Liver (tissue), 9 donors: Measurements from ENCODE around the gene CDPF1. TPM values are rescaled to one million over a fixed set of nuclear protein-coding genes. Genes with fewer than 3 reads are reported as not detected.

Experiments
- DNase-seq: peaks from one replicate; pipeline ENCODE4 v3.0.0-alpha.2; 2017; ENCODE audit warnings: low spot score
- H3K27ac ChIP-seq, 2 donors: one replicate each; pipeline ENCODE4 v1.7.0; 2013; ENCODE audit warnings: inconsistent platforms in 2 of 2, low read length in 2 of 2, control low read depth in 1 of 2, low read depth in 1 of 2, mild to moderate bottlenecking in 1 of 2
- H3K27me3 ChIP-seq, 4 donors: one replicate each; pipeline versions ENCODE4 v1.6.1 to v1.7.0; 2013; ENCODE audit warnings: low read length in 3 of 4, inconsistent platforms in 1 of 4, mild to moderate bottlenecking in 1 of 4, moderate library complexity in 1 of 4; ENCODE audit not compliant: control insufficient read depth in 4 of 4, insufficient read depth in 4 of 4
- H3K36me3 ChIP-seq, 4 donors: one replicate each; pipeline versions ENCODE4 v1.6.1 to v1.7.0; 2013; ENCODE audit warnings: low read length in 3 of 4, mild to moderate bottlenecking in 3 of 4, low read depth in 1 of 4, moderate library complexity in 1 of 4; ENCODE audit not compliant: control insufficient read depth in 4 of 4, insufficient read depth in 3 of 4
- H3K4me1 ChIP-seq, 4 donors: one replicate each; pipeline versions ENCODE4 v1.6.1 to v1.7.0; 2013; ENCODE audit warnings: low read length in 3 of 4, mild to moderate bottlenecking in 3 of 4, moderate library complexity in 1 of 4; ENCODE audit not compliant: control insufficient read depth in 4 of 4, insufficient read depth in 4 of 4
- H3K4me3 ChIP-seq, 3 donors: one replicate each; pipeline versions ENCODE4 v1.6.1 to v1.7.0; 2013; ENCODE audit warnings: low read length in 3 of 3, control low read depth in 1 of 3, low read depth in 1 of 3, mild to moderate bottlenecking in 1 of 3
- H3K9ac ChIP-seq, 2 donors: one replicate each; pipeline ENCODE4 v1.7.0; 2013; ENCODE audit warnings: low read length in 2 of 2, mild to moderate bottlenecking in 2 of 2, moderate library complexity in 2 of 2, control low read depth in 1 of 2, low read depth in 1 of 2
- H3K9me3 ChIP-seq, 4 donors: one replicate each; pipeline versions ENCODE4 v1.6.1 to v1.7.0; 2013; ENCODE audit warnings: low read length in 3 of 4; ENCODE audit not compliant: control insufficient read depth in 4 of 4
- ATF3 ChIP-seq: IDR thresholded peaks from 2 replicates; pipeline ENCODE4 v1.6.1; 2016; ENCODE audit warnings: antibody characterized with exemption
- CTCF ChIP-seq: fragments of 150-350 bp; IDR thresholded peaks from 2 replicates; pipeline ENCODE4 v1.5.1; 2017; ENCODE audit warnings: improper control_type of control experiment, low read depth, low read length; ENCODE audit not compliant: missing input control
- EGR1 ChIP-seq, 2 donors: IDR thresholded peaks; 2 replicates each; pipeline ENCODE4 v1.6.1; 2016 to 2018; ENCODE audit warnings: antibody characterized with exemption in 2 of 2, low read depth in 2 of 2
- FOXA1 ChIP-seq: IDR thresholded peaks from 2 replicates; pipeline ENCODE4 v1.6.1; 2016; ENCODE audit warnings: antibody characterized with exemption
- FOXA2 ChIP-seq: IDR thresholded peaks from 2 replicates; pipeline ENCODE4 v1.6.1; 2016; ENCODE audit warnings: antibody characterized with exemption
- GABPA ChIP-seq, 2 donors: IDR thresholded peaks in 1 of 2; conservative IDR thresholded peaks in 1 of 2; 2 replicates each; pipeline ENCODE4 v1.6.1; 2016; ENCODE audit warnings: antibody characterized with exemption in 2 of 2, mild to moderate bottlenecking in 1 of 2, moderate library complexity in 1 of 2
- HNF4A ChIP-seq, 2 donors: conservative IDR thresholded peaks; 2 replicates each; pipeline ENCODE4 v1.6.1; 2016; ENCODE audit warnings: antibody characterized with exemption in 2 of 2, mild to moderate bottlenecking in 2 of 2
- HNF4G ChIP-seq: IDR thresholded peaks from 2 replicates; pipeline ENCODE4 v1.6.1; 2016; ENCODE audit warnings: antibody characterized with exemption
- JUND ChIP-seq, 2 donors: IDR thresholded peaks; 2 replicates each; pipeline ENCODE4 v1.6.1; 2016; ENCODE audit warnings: antibody characterized with exemption in 2 of 2
- MAX ChIP-seq: IDR thresholded peaks from 2 replicates; pipeline ENCODE4 v1.6.1; 2016; ENCODE audit warnings: antibody characterized with exemption
- NR2F2 ChIP-seq: IDR thresholded peaks from 2 replicates; pipeline ENCODE4 v1.6.1; 2016; ENCODE audit warnings: antibody characterized with exemption
- RAD21 ChIP-seq, 2 donors: IDR thresholded peaks; 2 replicates each; pipeline ENCODE4 v1.6.1; 2016; ENCODE audit warnings: antibody characterized with exemption in 2 of 2, mild to moderate bottlenecking in 2 of 2
- REST ChIP-seq: IDR thresholded peaks from 2 replicates; pipeline ENCODE4 v1.6.1; 2016; ENCODE audit warnings: antibody characterized with exemption, mild to moderate bottlenecking
- SP1 ChIP-seq: IDR thresholded peaks from 2 replicates; pipeline ENCODE4 v1.6.1; 2018; ENCODE audit warnings: antibody characterized with exemption, mild to moderate bottlenecking
- TAF1 ChIP-seq: conservative IDR thresholded peaks from 2 replicates; pipeline ENCODE4 v1.6.1; 2016; ENCODE audit warnings: antibody characterized with exemption, mild to moderate bottlenecking
- YY1 ChIP-seq: IDR thresholded peaks from 2 replicates; pipeline ENCODE4 v1.6.1; 2016; ENCODE audit warnings: antibody characterized with exemption, mild to moderate bottlenecking
- ZBTB33 ChIP-seq: IDR thresholded peaks from 2 replicates; pipeline ENCODE4 v1.6.1; 2016; ENCODE audit warnings: antibody characterized with exemption
- WGBS: extraction: QIAGEN DNeasy Blood & Tissue Kit; methylation state at CpG from one replicate; pipeline ENCODE4 v1.1.7; 2013; 5-methylcytosine and 5-hydroxymethylcytosine counted together
- polyA plus RNA-seq, 2 donors: library from polyadenylated mRNA; stranded (reverse) in 1 of 2; unstranded in 1 of 2; fragments of 200-250 nt in 1 of 2; fragments of >200 nt in 1 of 2; fragmentation: Nextera tagmentation in 1 of 2; extraction: Ambion mirVana in 1 of 2; gene quantifications; one replicate each; pipeline versions ENCODE4 v1.2.1 to v1.2.3, GENCODE V29; 2013 to 2015
- total RNA-seq, 2 donors: library from RNA; depleted of rRNA; stranded (reverse); fragments of >200 nt; gene quantifications; one replicate each; pipeline ENCODE4 v1.2.3, GENCODE V29; 2014
- donor health status: healthy.
- donor health status: healthy.
- donor health status: healthy.
- donor health status: healthy.
- donor health status: healthy.

The CDPF1 gene
- total and polyA plus RNA-seq, 4 donors = 3.9 to 6.6 (median 5.3) TPM

- Histone ChIP-seq H3K36me3 (peaks cover 8 to 60% (median 34%) of the 10 kb centered on the region in 4 donors), H3K27ac (no peak overlapping the region), H3K27me3 (no peaks in the 10 kb centered on the region), H3K9ac (no peak overlapping the region), H3K4me3 (no peak overlapping the region), H3K4me1 (no peaks in the 10 kb centered on the region), H3K9me3 (peaks cover 0 to 2% (median under 1%) of the 10 kb centered on the region in 4 donors)
- TF ChIP-seq TAF1 (no peak), RAD21 (IDR thresholded peaks at IDR 0.05) (no peak), CTCF (no peak), GABPA (IDR thresholded peaks at IDR 0.05 in 1 of 2, conservative IDR thresholded peaks at IDR 0.05 in 1 of 2) (no peak), MAX (no peak), REST (no peak), FOXA2 (no peak), SP1 (no peak), JUND (IDR thresholded peaks at IDR 0.05) (no peak), FOXA1 (no peak), EGR1 (IDR thresholded peaks at IDR 0.05; ENCODE audit: low read depth in 2 of 2) (no peak), NR2F2 (no peak), YY1 (no peak), HNF4G (no peak), HNF4A (conservative IDR thresholded peaks at IDR 0.05) (no peak), ATF3 (no peak), ZBTB33 (no peak)
- no peak for DNase-seq
- 89% methylated on average over 7 of the region's 7 CpGs for WGBS
Measured at GRCh38 chr22:46203601-46203980, 46.5 kb downstream of the CDPF1 start.
